Tibial artery (tissue), 4 donors: ENCODE results near the gene NEK2.

ENCODE experiments used
- DNase-seq, 2 donors: peaks; one replicate each; pipeline ENCODE4 v3.0.0-alpha.2; 2019
- H3K27ac ChIP-seq, 2 donors: fragments of 200-600 bp; sonication (generic) in 1 of 2; 1 replicate in 1 of 2; 2 replicates in 1 of 2; pipeline ENCODE4 v1.5.1; 2018 to 2019; ENCODE audit warnings: mild to moderate bottlenecking in 1 of 2
- H3K27me3 ChIP-seq, 2 donors: fragments of 200-600 bp; sonication (generic) in 1 of 2; one replicate each; pipeline versions ENCODE4 v1.5.1 to v1.6.0; 2016 to 2019
- H3K36me3 ChIP-seq, 3 donors: fragments of 200-600 bp; sonication (generic) in 2 of 3; one replicate each; pipeline ENCODE4 v1.5.1; 2016 to 2019; ENCODE audit warnings: mild to moderate bottlenecking in 2 of 3
- H3K4me1 ChIP-seq, 4 donors: fragments of 200-600 bp; sonication (generic) in 2 of 4; 1 replicate in 3 of 4; 2 replicates in 1 of 4; pipeline ENCODE4 v1.5.1; 2016 to 2019
- H3K4me3 ChIP-seq, 2 donors: fragments of 200-600 bp; sonication (generic) in 1 of 2; 1 replicate in 1 of 2; 2 replicates in 1 of 2; pipeline ENCODE4 v1.5.1; 2018 to 2019; ENCODE audit warnings: mild to moderate bottlenecking in 2 of 2
- H3K9me3 ChIP-seq, 3 donors: fragments of 200-600 bp; sonication (generic) in 1 of 3; one replicate each; pipeline ENCODE4 v1.5.1; 2016 to 2019
- intact Hi-C: fragments of 100-400 bp; cut with DNase I; formaldehyde crosslinking; loops from one replicate; pipeline ENCODE4 v1.15.0; 2023; ENCODE audit warnings: low total_unique reads
- TF ChIP-seq, protein P1 (sequence below), 2 experiments: fragments of 200-600 bp in 1 of 2; fragments of 450-650 bp in 1 of 2; IDR thresholded peaks; one replicate each; pipeline ENCODE4 v1.5.1; 2017 to 2019; ENCODE audit warnings: antibody characterized with exemption in 2 of 2, mild to moderate bottlenecking in 1 of 2, moderate library complexity in 1 of 2

NEK2 gene

DNA sequence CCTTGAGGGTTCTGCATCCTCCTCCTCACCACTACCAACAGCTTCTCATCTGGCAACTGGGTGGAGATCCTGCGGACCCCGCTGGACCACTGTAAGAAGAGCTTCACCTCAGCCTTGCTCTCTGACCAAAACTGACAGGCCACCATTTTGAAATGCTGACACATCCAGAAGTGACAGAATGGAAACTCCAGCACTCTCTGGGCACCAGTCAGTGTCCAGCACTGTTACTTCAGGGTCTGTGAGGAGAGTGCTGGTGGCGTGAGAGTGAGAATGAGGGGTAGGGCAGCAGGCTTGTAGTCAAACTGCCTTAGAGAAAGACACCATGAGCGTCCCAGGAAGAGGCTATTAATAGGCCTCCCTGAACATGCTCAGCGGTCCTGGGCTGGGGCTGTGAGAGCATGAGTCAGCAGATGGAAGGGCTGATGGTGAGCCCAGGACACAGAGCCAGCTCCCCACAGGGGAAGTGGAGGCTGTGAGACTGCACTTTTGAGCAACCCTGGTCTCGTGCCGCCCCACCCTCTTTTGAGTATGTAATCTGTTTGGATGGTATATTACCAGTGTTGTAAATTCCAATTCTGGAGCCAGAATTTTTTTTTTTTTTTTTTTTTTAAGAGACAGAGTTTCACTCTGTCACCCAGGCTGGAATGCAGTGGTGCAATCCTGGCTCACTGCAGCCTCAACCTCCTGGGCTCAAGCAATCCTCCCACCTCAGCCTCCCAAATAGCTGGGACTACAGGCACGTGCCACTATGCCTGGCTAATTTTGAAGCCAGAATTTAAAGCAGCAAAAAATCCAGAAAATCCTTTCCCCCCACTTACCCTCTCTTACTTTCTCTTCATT, 62.1 kb downstream of the NEK2 start:
- intact Hi-C loops = loop anchor here (5.0 kb wide), 1 partner anchor 36 kb away; the partner anchor contains the start of gene SLC30A1
- Histone ChIP-seq H3K9me3 (no peaks in the 10 kb centered on the region), H3K27ac (peak overlapping the region; percentile 66 to 69), H3K27me3 (no peaks in the 10 kb centered on the region), H3K36me3 (no peaks in the 10 kb centered on the region), H3K4me3 (no peak overlapping the region), H3K4me1 (peaks cover 0 to 54% (median 35%) of the 10 kb centered on the region in 4 donors)
- TF ChIP-seq, protein P1, sequence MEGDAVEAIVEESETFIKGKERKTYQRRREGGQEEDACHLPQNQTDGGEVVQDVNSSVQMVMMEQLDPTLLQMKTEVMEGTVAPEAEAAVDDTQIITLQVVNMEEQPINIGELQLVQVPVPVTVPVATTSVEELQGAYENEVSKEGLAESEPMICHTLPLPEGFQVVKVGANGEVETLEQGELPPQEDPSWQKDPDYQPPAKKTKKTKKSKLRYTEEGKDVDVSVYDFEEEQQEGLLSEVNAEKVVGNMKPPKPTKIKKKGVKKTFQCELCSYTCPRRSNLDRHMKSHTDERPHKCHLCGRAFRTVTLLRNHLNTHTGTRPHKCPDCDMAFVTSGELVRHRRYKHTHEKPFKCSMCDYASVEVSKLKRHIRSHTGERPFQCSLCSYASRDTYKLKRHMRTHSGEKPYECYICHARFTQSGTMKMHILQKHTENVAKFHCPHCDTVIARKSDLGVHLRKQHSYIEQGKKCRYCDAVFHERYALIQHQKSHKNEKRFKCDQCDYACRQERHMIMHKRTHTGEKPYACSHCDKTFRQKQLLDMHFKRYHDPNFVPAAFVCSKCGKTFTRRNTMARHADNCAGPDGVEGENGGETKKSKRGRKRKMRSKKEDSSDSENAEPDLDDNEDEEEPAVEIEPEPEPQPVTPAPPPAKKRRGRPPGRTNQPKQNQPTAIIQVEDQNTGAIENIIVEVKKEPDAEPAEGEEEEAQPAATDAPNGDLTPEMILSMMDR (IDR thresholded peaks at IDR 0.05) = no peak
- DNase-seq = peak; percentile 97

DNA sequence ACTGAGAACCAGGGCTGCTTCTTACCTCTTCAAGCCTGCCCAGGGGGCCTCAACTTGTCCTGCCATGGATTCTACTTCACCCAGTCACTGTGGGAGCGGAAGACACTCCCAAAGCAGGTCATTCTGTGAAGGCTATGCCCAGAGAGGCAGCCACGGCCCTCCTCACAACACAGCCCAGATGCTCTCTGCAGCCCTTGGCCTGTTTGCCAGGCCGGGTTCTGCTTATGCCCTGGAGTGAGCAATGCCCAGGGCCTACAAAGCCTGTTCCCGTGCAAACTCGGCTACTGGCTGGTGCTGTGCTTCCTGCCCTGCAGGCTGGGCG, 62.7 kb downstream of the NEK2 start:
- DNase-seq = no peak
- Histone ChIP-seq H3K9me3 (no peaks in the 10 kb centered on the region), H3K4me3 (no peak overlapping the region), H3K27me3 (no peaks in the 10 kb centered on the region), H3K4me1 (peaks cover 0 to 54% (median 35%) of the 10 kb centered on the region in 4 donors), H3K36me3 (no peaks in the 10 kb centered on the region), H3K27ac (peak overlapping the region; percentile 66 to 69)
- intact Hi-C loops = loop anchor here (5.0 kb wide), 1 partner anchor 35 kb away; the partner anchor contains the start of gene SLC30A1
- TF ChIP-seq, protein P1 (IDR thresholded peaks at IDR 0.05) = no peak
